HPDE6-E6E7 (cell line): Measurements from ENCODE around the gene RPL41.
A peak's percentile ranks its signal among the peaks of the same experiment; 100 is the strongest.
"Not testable (repeated sequence)": the region's sequence is repeated elsewhere in the genome, so short reads cannot be mapped to it uniquely, and the experiment has no call there.

Experiments used
- DNase-seq: peaks from one replicate; pipeline ENCODE4 v3.0.0; 2011; ENCODE audit warnings: missing footprints; ENCODE audit errors: extremely low spot score

Gene RPL41

DNA sequence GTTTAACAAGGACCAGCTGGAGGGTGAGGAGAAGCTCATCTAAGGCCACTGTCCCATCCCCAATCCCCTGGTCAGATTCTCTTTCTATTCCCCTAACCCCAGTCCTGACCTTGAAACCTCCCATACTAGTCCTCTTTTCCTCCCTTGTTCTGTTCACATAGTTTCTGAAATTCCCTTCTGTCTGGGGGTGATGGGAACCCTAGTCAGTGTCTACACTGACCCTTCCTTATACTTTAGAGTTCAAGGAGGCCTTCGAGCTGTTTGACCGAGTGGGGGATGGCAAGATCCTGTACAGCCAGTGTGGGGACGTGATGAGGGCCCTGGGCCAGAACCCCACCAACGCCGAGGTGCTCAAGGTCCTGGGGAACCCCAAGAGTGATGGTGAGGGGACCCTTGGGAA lies 38.4 kb downstream of the RPL41 start:
- no peak for DNase-seq

DNA sequence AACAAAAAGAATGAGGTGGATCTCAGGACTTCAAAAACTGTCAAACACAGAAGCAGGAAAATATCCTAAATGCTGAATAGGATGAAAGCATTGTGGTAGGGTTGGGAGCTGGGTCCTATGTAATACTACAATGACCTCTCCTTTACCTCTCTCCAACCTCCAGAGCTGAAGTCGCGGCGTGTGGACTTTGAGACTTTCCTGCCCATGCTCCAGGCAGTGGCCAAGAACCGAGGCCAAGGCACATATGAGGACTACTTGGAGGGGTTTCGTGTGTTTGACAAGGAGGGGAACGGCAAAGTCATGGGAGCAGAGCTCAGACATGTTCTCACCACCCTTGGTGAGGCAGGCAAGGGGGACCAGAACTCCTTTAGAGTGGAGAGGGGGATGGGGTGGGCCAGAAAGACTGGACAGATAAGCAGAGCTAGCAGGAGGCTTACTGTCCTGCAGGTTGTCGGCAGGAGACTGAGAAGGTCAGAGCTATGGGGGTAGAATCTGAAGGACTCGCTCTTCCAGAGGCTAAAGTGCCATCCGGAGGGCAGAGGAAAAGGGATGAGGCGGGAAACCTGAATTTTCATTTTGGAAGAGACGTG lies 38.9 kb downstream of the RPL41 start:
- no peak for DNase-seq

DNA sequence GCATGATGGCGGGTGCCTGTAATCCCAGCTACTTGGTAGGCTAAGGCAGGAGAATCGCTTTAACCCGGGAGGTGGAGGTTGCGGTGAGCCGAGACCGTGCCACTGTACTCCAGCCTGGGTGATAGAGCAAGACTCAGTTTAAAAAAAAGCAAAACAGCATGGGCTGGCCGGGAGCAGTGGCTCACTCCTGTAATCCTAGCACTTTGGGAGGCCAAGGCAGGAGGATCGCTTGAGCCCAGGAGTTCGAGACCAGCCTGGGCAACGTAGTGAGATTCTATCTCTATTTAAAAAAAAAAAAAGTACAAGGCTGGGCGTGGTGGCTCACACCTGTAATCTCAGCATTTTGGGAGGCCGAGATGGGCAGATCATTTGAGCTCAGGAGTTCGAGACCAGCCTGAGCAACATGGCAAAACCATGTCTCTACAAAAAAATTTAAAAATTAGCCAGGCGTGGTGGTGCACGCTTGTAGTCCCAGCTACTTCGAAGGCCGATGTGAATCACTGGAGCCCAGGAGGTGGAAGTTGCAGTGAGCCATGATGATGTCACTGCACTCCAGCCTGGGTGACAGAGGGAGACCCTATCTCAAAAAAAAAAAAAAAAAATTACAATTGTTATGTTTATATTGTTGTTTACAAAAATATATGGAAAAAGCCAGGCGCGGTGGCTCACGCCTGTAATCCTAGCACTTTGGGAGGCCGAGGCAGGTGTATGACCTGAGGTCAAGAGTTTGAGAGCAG lies 40.2 kb downstream of the RPL41 start:
- DNase-seq: not testable (repeated sequence)

DNA sequence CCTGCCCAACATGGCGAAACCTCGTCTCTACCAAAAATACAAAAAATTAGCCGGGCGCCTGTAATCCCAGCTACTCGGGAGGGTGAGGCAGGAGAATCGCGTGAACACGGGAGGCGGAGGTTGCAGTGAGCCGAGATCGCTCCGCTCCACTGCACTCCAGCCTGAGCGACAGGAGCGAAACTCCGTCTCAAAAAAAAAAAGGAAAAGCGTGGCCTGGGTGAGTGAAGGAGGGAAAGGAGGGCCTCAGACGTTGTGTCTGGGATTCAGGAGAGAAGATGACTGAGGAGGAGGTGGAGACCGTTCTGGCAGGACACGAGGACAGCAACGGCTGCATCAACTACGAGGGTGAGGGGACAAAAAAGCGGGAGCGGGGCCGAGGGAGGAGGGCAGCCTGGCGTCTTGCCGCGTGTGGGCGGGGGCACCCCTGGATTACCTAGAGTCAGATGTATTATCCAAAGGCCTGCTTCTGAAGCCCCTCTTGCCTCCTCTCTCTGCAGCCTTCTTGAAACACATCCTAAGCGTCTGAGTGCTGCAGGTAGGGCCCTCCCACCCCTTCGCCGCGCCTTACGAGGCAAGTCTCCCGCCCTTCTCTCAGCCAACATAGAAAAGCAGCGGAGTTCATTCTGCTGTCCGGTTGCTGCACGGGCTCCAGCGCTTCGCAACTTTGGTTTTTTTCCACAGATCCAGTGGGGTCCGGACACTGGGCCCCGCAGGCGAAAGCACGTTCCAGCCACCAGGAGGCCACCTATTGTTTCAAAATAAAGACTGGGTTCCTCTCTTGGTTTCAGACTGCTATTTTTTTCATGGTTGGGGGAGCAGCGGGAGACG lies 41.0 kb downstream of the RPL41 start:
- DNase-seq: peak; percentile 70

DNA sequence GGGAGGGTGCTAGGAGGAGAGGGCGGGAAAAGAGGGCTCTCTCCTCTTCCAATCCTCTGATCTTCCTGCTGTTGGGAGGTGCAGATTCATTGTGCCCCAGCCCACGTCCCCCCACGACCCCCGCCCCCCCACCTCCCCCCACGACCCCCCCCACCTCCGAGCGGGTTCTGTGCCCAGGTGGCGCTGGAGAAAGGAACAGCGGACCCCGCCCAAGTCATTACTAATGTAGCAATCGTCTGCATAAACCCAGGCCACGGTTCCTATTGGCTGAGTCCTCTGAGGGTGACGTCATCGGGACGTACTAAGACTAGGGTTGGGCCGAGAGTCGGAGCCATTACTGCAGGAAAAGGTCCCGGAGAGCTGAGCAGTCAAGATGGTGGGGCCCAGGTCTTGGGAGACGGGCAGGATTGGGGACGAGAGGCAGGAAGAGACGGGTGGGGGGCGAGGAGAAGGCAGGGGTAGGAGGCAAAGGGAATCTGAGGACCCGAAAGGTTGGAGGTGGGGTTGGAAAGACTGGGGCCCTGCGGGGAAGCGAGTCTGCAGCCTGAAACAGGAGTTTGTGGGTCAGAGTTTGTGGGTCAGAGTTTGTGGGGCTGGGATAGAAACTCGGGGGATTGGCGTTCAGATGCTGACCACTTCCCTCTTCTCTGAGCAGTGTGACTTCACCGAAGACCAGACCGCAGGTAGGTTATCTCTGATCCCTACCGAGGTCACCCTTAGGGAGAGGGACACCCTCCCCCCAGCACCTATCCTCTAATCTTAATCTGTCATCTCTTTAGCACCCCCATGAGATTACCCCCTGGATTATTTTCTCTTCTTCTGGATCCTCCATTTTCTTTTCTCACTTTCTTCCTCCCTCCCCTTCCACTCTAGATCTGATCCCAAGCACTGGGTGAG lies 41.8 kb downstream of the RPL41 start, which contains the start of gene MYL6:
MYL6 (plus strand) TSS at position 331 of the 897 bp plus-strand sequence; CDS start at position 374, 43 bp downstream.
- peak; percentile 93 for DNase-seq

DNA sequence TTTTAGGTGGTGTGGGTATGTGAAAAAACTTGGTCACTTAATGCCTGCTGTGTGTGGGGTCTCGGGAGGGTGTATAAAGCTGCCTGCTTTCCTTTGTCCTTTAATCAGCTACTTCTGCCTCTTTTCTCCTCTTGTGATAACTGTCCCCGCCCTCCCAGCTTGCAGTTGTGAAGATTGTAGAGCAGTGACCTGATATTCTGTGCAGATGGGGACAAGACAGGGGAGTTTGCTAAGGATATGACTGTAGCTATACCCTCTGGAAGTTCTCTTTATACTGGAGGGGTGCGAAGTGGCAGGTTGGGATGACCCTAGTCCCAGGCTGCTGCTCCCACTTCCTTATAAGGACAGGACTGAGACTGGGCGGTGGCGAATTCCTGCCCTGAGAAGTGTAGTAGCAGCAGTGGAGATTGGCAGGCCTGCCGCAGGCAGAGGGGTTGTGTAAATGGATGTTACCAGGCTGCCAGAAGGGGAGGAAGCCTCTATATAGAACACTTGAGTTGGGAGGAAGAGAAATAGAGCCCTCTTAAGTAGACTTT lies 42.6 kb downstream of the RPL41 start:
- peak; percentile 44 for DNase-seq

DNA sequence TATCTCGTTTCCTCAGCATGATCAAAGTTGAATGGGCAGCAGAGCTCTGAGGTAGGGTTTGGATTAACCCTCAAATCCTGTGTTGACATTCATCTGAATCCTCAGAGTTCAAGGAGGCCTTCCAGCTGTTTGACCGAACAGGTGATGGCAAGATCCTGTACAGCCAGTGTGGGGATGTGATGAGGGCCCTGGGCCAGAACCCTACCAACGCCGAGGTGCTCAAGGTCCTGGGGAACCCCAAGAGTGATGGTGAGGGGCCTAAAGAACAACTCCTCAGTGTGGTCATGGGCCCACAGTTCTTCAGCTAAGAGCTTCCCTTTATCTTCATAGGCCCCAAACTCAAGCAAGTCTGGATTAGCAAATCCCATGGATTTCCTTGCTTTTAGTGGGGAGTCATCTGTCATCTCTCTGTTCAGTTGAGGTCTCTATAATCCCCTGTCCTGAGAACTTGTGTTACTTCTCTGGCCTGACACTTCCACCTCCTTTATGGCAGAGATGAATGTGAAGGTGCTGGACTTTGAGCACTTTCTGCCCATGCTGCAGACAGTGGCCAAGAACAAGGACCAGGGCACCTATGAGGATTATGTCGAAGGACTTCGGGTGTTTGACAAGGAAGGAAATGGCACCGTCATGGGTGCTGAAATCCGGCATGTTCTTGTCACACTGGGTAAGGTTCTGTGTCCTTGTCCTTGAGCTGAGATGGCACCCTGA lies 43.2 kb downstream of the RPL41 start:
- DNase-seq: no peak

DNA sequence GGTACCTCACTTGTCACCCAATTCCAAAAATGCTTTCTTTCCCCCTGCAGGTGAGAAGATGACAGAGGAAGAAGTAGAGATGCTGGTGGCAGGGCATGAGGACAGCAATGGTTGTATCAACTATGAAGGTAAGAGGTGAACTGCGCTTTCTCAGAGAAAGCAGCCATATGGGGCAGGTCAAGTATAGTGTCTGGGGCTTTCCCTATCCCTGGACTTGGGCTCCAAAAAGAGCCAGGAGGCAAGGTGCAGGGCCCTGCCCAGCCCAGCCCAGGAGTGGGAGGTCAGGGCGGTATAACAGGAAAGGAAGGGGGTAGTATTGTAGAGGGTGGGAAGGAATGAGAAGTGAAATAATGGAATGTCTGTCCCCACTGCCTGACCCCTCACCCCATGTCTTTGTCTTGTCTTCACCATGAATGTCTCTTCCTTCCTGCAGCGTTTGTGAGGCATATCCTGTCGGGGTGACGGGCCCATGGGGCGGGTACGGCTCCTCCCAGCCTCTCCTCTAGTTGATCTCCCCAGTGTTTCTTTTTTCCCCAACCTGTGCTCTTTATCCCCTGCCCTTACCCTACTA lies 43.8 kb downstream of the RPL41 start:
- DNase-seq: no peak

DNA sequence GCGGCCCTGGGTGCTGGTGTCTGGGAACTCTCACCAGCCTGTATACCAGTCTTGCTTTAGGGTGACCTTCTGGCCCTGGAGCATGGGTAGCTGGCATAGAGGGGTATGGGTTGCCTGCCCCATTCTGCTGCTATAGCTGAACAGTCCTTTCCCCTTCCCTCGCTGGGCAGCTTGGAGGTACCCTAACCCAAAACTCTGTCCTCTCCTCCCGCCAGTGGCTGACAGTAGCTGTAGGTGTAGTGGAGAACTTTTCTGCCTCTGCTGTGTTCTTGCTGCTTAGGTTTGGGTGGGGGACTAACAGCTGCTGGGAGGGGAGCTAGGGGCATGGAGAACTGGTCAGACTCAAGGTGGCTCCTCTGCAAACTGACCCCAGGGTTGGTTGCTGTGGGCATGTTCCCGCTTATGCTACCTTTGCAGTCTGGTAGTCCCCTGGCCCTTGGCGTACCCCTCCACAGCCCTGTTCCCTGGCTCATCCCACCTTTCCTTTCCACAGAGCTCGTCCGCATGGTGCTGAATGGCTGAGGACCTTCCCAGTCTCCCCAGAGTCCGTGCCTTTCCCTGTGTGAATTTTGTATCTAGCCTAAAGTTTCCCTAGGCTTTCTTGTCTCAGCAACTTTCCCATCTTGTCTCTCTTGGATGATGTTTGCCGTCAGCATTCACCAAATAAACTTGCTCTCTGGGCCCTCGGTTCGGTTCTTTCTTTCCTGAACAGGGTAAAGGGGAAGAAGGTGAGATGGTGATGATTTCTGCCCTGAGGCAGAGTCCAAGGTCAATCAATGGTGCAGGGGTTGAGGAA lies 44.7 kb downstream of the RPL41 start:
- no peak for DNase-seq

DNA sequence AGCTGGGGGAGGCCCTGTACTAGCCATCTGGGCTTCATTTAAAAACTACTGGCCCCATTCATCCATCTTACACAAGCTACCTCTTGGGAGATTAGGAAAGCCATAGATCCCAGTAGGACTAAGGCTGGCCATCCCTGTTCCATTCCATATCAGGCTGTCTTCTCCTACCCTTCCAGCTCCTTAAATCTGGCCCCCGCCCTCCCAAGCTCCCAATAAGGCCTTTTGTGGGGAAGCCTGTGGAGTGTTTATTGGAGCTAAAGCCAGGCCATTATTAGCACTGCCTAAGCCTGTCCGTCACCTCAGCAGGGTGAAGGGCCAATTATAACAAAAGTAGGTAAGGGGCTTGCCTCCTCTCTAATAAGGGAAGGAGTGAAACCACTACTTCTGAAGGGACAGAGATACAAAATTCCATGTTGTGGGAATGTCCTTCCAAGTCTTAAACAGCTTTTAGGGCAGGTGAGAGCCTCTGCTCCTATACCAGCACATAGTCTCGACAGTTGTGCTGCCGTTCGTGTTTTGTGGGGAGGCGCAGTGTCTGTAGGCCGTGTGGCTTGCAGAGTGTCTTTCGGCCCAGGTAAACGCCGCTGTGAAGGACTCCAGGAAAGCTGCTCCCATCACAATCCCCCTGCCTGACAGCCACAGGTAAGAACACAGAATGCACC lies 45.4 kb downstream of the RPL41 start:
- no peak for DNase-seq

DNA sequence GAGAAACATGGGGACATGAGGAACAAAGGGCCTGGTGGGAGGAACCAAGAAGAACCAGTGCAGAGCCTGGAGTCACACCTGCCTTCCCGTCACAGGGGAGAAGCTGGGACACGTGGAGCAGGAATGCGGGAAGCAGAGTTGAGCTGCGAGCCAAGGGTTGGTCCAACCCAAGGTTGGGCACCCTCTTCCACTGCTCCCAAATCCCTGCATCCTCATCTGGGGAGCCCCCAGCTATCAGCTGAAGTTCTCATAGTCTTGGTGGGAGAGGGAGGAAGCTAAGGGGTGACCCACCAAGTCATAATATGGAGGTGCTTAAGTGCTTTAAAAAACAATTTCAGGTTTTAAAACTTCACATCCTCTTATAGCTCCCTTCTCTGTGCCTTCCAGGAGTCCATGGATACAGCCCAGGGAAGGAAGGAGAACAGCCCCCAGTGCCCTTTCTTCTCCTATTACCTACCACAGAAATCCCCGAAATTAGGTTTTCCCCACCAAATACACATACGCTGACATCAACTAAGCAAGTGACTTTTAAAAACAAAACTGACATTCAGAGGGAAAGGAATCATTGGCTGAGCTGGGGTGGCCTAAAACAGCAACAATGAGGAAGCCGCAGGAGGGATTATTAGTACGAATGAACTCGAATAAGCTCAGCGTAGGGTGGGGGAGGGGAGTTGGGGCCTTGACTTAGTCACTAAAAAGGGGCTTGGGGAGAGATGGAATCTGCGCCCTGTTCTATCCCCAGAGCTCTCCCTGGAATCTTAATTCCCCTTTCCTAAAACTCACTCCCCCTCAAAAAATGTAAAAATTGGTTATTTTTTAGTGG lies 46.2 kb downstream of the RPL41 start:
- DNase-seq: no peak

DNA sequence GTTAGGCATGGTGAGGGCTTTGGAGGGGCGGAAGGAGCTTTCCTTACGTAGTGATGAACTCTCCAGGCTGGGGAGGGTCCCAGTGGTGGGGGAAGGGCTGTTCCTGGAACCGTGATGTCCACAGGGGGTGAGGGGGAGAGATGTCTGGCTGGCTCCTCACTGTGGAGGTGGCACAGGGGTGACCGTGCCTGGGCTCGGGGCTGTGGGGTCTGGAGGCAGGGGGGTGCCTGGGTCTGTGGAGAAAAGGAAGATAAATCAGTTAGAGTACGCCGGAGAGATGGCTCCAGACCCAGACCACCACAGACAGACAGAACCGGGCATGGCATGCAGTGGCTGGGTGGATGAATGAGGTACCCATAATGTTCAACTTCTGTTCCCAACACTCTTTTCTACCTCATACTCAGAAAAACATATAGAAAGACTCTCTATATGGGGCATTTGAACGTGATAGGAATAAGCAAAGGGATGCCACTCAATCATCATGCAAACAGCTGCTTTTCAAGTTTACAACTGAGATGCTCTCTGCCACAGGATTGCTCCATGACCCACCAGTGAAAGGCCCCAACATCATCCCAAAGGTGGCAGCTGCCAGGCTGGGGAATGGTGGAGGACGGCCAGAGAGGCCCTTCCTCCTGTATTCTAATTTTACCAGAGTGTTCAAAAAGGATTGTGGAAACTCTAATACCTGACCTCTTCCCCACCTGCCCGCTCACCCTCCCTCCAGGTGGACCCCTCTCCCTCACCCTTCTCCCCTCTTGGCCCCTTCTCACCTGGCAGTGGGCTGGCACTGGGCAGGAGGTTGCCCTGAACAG lies 47.3 kb downstream of the RPL41 start:
- no peak for DNase-seq

DNA sequence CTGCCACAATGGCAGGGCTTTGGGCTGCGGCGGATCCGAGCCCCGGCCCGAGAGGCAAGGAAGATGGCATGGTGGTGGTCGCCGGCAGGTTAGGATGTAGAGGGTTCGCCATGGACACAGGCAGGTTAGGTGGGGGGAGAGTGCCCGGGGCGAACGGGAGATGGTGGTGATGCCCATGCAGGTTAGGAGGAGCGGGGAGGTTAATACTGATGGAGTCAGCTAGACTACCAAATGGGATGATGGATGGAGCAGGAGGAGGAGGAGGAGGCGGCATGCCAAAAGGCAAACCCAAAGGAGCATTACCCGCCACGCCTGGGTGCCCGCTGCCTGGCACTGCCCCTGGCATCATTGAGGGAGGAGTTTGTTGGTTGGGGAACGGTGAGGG lies 47.9 kb downstream of the RPL41 start:
- DNase-seq: no peak

DNA sequence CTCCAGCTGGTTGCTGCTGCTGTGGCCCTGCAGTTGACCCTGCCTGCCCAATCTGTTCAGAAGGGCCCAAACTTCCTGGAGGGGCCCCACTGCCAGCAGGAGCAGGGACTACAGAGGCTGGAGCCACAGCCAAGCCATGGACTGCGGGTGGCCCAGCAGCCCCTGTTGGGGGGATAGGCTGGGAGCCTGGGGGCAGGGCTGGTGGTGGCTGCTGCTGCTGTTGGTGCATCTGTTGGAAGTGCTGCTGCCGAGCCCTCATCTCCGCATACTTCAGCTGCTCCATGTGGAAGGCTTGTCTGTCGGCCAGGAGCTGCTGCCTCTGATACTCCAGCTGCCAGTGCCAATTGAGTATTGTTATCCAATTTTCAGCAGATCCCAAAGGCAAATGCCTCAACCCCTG lies 48.9 kb downstream of the RPL41 start:
- no peak for DNase-seq
